Pancreas (tissue), 10 donors: ENCODE results near the gene UBQLN2. TPM values are rescaled to one million over a fixed set of nuclear protein-coding genes. Genes with fewer than 3 reads are reported as not detected.
"Not testable (repeated sequence)": the region's sequence is repeated elsewhere in the genome, so short reads cannot be mapped to it uniquely, and the experiment has no call there.

Experiments
- ATAC-seq, 4 donors: fragments of 200-7000 bp; cut with Tn5 transposase; one replicate each; pipeline versions ENCODE4 v1.8.0 to v1.9.1; 2020; ENCODE audit warnings: mild to moderate bottlenecking in 4 of 4, moderate library complexity in 4 of 4
- DNase-seq, 6 donors: peaks; one replicate each; pipeline ENCODE4 v3.0.0-alpha.2; 2020
- FAIRE-seq: peaks from 2 replicates; lab custom pipeline; 2012; peaks lifted over from hg19 to GRCh38; lab: Jason Lieb, UNC
- H3K27ac ChIP-seq, 4 donors: fragments of 200-600 bp; sonication (generic); 1 replicate in 3 of 4; 2 replicates in 1 of 4; pipeline versions ENCODE4 v1.5.0 to v1.8.0; 2020
- H3K27me3 ChIP-seq, 4 donors: fragments of 200-600 bp; one replicate each; pipeline ENCODE4 v1.8.0; 2021
- H3K36me3 ChIP-seq, 3 donors: fragments of 200-600 bp; sonication (generic) in 1 of 3; one replicate each; pipeline versions ENCODE4 v1.5.0 to v1.8.0; 2020 to 2021
- H3K4me1 ChIP-seq, 3 donors: fragments of 200-600 bp; one replicate each; pipeline ENCODE4 v1.8.0; 2021
- H3K4me3 ChIP-seq, 4 donors: fragments of 200-600 bp; sonication (generic) in 2 of 4; one replicate each; pipeline versions ENCODE4 v1.5.0 to v1.8.0; 2020 to 2021
- H3K9me3 ChIP-seq, 4 donors: fragments of 200-600 bp; one replicate each; pipeline ENCODE4 v1.8.0; 2021
- WGBS, 2 donors: extraction: QIAGEN DNeasy Blood & Tissue Kit; methylation state at CpG; one replicate each; pipeline ENCODE4 v1.1.7; 2013; 5-methylcytosine and 5-hydroxymethylcytosine counted together
- intact Hi-C, 3 donors: fragments of 100-400 bp; cut with DNase I; formaldehyde crosslinking; loops; one replicate each; pipeline versions ENCODE4 v1.11.1 to v1.14.2; 2022
- polyA plus RNA-seq, 2 donors: library from polyadenylated mRNA; stranded (reverse); fragments of 200-250 nt; gene quantifications; one replicate each; pipeline ENCODE4 v1.2.3, GENCODE V29; 2013
- total RNA-seq, 6 donors: library from RNA; stranded (reverse); fragmentation: NEBNext Ultra II Directional in 4 of 6; extraction: Animal tissue kit (Norgen Biotek cat#: 25700) in 4 of 6; gene quantifications; one replicate each; pipeline versions ENCODE4 v1.2.1 to v1.2.4, GENCODE V29; 2021 to 2023
- TF ChIP-seq, protein P1 (sequence below), 4 donors: fragments of 200-600 bp; sonication (generic) in 3 of 4; IDR thresholded peaks; one replicate each; pipeline versions ENCODE4 v1.5.0 to v1.8.0; 2021; ENCODE audit warnings: antibody characterized with exemption in 4 of 4
- donor health status: healthy with polysubstance abuse.
- donor health status: DM: no; HTN: no; CAD: no; lungs with moderate emphysema.
- donor health status: DM: no; HTN: no; CAD: no.
- donor health status: control.
- donor health status: control.
- donor health status: Bipolar disorder and iron deficiency.
- donor health status: DM: yes; HTN: yes; CAD: no.
- donor health status: DM: no; HTN: no; CAD: no.
- donor health status: DM: no; HTN: no; CAD: no.
- donor health status: DM: yes; HTN: yes; CAD: no.

The UBQLN2 gene
- total RNA-seq (10 to 100 TPM in 2 of 6 donors, 1 to 10 TPM in 4; 5.7 to 16.3 (median 6.9) TPM), polyA plus RNA-seq (1 to 10 TPM; 3.7 to 9.8 TPM)

DNA sequence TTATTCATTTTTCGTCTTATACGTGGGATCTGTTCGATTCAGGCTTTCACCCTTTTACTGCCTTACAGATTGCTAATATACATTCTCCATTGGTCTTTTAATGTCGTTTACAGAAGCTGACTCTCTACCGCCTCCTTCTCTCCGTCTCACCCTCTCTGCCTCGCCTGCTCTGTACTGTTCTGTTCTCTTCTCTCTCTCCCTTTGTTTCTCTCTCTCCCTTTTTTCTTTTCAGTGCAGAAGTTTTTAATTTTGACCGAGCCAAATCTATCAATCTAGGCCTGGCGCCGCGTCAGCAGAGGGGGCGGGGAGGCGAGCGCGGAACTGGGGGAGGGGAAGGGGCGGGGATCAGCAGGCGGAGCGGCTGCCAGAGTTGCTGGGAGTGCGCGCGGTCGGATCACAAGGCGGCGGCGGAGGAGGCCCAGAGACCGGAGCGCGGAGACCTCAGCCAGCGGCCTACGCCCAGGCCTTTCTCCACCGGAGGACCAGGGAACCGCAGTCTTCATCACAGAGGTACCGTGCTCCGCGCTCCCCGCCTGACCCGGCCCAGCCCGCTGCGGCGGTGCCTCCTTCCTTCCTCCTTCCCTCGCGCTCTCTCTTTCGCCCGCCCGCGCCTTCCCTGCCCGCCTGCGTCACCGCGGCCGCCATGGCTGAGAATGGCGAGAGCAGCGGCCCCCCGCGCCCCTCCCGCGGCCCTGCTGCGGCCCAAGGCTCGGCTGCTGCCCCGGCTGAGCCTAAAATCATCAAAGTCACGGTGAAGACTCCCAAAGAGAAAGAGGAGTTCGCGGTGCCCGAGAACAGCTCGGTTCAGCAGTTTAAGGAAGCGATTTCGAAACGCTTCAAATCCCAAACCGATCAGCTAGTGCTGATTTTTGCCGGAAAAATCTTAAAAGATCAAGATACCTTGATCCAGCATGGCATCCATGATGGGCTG lies at the start of gene UBQLN2:
UBQLN2 (plus strand) TSS at position 397 of the 931 bp plus-strand sequence; CDS start at position 644, 247 bp downstream.
- Histone ChIP-seq H3K4me3 (peak within 1 kb of the TSS; percentile 21 to 59 (median 51)), H3K36me3 (no peaks in the 10 kb centered on the region), H3K27me3 (peaks cover 0 to 14% (median 0%) of the 10 kb centered on the region in 4 donors), H3K9me3 (peaks cover 0 to 1% (median 0%) of the 10 kb centered on the region in 4 donors), H3K4me1 (peaks cover 0 to 5% (median 0%) of the 10 kb centered on the region in 3 donors), H3K27ac (peak within 1 kb of the TSS; percentile 80 to 96 (median 89))
- TF ChIP-seq, protein P1, sequence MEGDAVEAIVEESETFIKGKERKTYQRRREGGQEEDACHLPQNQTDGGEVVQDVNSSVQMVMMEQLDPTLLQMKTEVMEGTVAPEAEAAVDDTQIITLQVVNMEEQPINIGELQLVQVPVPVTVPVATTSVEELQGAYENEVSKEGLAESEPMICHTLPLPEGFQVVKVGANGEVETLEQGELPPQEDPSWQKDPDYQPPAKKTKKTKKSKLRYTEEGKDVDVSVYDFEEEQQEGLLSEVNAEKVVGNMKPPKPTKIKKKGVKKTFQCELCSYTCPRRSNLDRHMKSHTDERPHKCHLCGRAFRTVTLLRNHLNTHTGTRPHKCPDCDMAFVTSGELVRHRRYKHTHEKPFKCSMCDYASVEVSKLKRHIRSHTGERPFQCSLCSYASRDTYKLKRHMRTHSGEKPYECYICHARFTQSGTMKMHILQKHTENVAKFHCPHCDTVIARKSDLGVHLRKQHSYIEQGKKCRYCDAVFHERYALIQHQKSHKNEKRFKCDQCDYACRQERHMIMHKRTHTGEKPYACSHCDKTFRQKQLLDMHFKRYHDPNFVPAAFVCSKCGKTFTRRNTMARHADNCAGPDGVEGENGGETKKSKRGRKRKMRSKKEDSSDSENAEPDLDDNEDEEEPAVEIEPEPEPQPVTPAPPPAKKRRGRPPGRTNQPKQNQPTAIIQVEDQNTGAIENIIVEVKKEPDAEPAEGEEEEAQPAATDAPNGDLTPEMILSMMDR (IDR thresholded peaks at IDR 0.05): no peak
- WGBS, 2 donors: 0 to 21% methylated on average over 65 to 70 of the region's 70 CpGs
- FAIRE-seq (no peak), ATAC-seq (peak; percentile 94 to 97 (median 96)), DNase-seq (peak; percentile 72 to 88 (median 81))
- intact Hi-C loops: no loop called here

DNA sequence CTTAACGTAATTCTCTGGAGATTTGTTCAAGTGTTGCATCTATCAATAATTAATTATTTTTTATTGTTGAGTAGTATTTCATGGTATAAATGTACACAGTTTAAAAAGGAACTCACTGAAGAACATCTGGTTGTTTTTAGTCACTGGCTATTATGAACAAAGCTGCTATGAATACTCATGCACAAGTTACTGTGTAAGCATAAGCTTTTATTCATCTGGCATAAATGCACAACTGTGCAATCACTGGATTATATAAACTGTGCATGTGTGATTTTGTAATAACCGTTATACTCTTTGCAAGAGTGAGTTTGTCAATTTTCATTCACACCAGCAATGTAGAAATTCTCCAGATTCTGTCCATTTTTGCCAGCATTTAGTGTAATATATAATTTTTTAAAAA lies 43.8 kb upstream of the UBQLN2 start:
- Histone ChIP-seq H3K36me3 (no peaks in the 10 kb centered on the region), H3K27me3 (peaks cover 0 to 6% (median 0%) of the 10 kb centered on the region in 4 donors), H3K4me1 (no peaks in the 10 kb centered on the region), H3K9me3 (no peaks in the 10 kb centered on the region), H3K4me3 (no peak overlapping the region), H3K27ac (no peak overlapping the region)
- 48 to 58% methylated on average over 2 of the region's 2 CpGs for WGBS, 2 donors
- intact Hi-C loops: no loop called here
- ATAC-seq: no peak
- FAIRE-seq: no peak
- DNase-seq: no peak
- TF ChIP-seq, protein P1 (IDR thresholded peaks at IDR 0.05): no peak

DNA sequence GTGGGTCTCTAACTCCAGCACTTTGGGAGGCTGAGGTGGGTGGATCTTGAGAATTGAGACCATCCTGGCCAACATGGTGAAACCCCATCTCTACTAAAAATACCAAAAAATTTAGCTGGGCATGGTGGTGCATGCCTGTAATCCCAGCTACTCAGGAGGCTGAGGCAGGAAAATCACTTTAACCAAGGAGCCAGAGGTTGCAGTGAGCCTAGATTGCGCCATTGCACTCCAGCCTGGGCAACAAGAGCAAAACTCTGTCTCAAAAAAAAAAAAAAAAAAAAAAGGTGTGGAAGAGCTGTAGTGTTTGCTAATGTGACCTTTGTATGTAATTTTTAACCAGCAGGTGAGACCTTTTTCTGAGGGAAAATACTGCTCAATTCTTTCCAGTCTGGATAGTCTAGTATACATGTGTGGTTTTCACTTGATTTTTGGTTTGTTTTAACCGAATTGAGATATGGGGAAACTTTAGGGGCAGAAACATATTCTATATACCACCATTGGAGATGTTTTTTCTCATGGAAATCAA lies 33.9 kb upstream of the UBQLN2 start:
- H3K27ac ChIP-seq, H3K4me1 ChIP-seq, H3K4me3 ChIP-seq, intact Hi-C loops, ATAC-seq, FAIRE-seq, H3K36me3 ChIP-seq, DNase-seq, H3K9me3 ChIP-seq: not testable (repeated sequence)
- 37 to 38% methylated on average over 2 of the region's 2 CpGs for WGBS, 2 donors
- H3K27me3 ChIP-seq: peaks cover 0 to 15% (median 10%) of the 10 kb centered on the region in 4 donors

DNA sequence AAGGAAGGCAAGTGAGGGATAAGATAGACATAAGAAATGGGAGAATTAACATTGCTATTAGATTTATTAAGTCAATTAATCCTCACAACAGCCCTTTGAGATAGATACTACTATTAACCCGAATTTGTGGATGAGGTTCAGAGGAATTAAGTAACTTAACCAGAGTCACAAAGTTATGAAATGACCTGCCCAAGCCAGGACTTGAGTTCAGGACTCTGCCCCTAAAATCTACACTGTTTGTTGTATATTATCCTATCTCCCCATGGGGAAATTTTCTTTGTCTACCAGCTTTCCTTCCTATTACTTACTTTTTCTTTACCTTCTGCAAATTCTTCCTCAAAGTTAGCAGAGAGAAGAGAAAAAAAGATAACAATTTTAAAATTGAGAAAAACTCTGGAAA lies 33.4 kb upstream of the UBQLN2 start:
- intact Hi-C loops: no loop called here
- H3K27me3 ChIP-seq: peaks cover 0 to 15% (median 10%) of the 10 kb centered on the region in 4 donors
- no peak for ATAC-seq
- H3K36me3 ChIP-seq: no peaks in the 10 kb centered on the region
- TF ChIP-seq, protein P1 (IDR thresholded peaks at IDR 0.05): no peak
- H3K9me3 ChIP-seq: no peaks in the 10 kb centered on the region
- H3K27ac ChIP-seq: no peak overlapping the region
- WGBS, 2 donors: 13 to 37% methylated on average over 1 of the region's 1 CpG
- no peak for FAIRE-seq
- no peak overlapping the region for H3K4me3 ChIP-seq
- no peaks in the 10 kb centered on the region for H3K4me1 ChIP-seq
- DNase-seq: no peak

DNA sequence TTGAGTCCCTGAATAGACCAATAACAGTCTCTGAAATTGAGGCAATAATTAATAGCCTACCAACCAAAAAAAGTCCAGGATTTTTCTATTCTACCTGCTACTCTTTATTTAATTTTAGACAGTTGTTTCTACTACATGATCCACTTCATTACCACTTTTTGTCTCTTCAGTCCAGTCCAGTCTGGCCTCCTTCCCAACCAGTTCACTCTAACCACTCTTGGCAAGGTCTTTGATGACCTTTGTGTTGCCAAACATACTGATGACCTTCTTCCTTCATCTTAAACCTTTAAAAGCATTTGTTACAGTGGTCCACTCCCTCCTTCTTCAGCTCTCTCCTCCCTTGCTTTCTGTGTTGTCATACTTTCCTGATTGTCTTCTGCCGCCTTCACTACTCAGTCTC lies 12.8 kb upstream of the UBQLN2 start:
- H3K9me3 ChIP-seq: no peaks in the 10 kb centered on the region
- FAIRE-seq (no peak), DNase-seq (no peak), ATAC-seq (no peak)
- H3K36me3 ChIP-seq: no peaks in the 10 kb centered on the region
- H3K27ac ChIP-seq: no peak overlapping the region
- 69 to 83% methylated on average over 1 of the region's 1 CpG for WGBS, 2 donors
- no peak overlapping the region for H3K4me3 ChIP-seq
- TF ChIP-seq, protein P1 (IDR thresholded peaks at IDR 0.05): no peak
- peaks cover 0 to 4% (median 0%) of the 10 kb centered on the region in 4 donors for H3K27me3 ChIP-seq
- no peaks in the 10 kb centered on the region for H3K4me1 ChIP-seq
- intact Hi-C loops: no loop called here
